MCF 10A (cell line): ENCODE data around the gene MN1. TPM values are rescaled to one million over a fixed set of nuclear protein-coding genes. Genes with fewer than 3 reads are reported as not detected.
"Not testable (repeated sequence)": the region's sequence is repeated elsewhere in the genome, so short reads cannot be mapped to it uniquely, and the experiment has no call there.

Experiments used
- BruUV-seq: library from RNA; stranded (reverse); fragments of 400-500 nt; replicated peaks from 2 replicates; lab custom pipeline; 2021; lab: Mats Ljungman, UMichigan
- CTCF ChIA-PET: fragments of 300-600 bp; sonication (Branson Sonifier 250); formaldehyde crosslinking; extraction: SDS; loops from one replicate; lab custom pipeline; 2021; ENCODE audit warnings: antibody characterized with exemption, inconsistent platforms; lab: Yijun Ruan, JAX
- POLR2A ChIA-PET: fragments of 300-600, 350-650 bp; sonication (Branson Sonifier 250); formaldehyde crosslinking; extraction: SDS; loops from one replicate; lab custom pipeline; 2020; ENCODE audit warnings: antibody characterized with exemption, inconsistent platforms; lab: Yijun Ruan, JAX
- DNase-seq: peaks from one replicate; pipeline ENCODE4 v3.0.0-alpha.2; 2018; ENCODE audit not compliant: unreplicated experiment
- H3K27ac Mint-ChIP-seq: one replicate; pipeline ENCODE4 v1.8.0; 2022; ENCODE audit warnings: mild to moderate bottlenecking, low read depth, mixed read lengths; ENCODE audit not compliant: unreplicated experiment
- H3K27me3 Mint-ChIP-seq: one replicate; pipeline ENCODE4 v1.8.0; 2022; ENCODE audit warnings: mixed read lengths; ENCODE audit not compliant: insufficient read depth, unreplicated experiment
- H3K36me3 Mint-ChIP-seq: one replicate; pipeline ENCODE4 v1.8.0; 2022; ENCODE audit warnings: mild to moderate bottlenecking, moderate library complexity, mixed read lengths; ENCODE audit not compliant: insufficient read depth, unreplicated experiment
- H3K4me1 Mint-ChIP-seq: one replicate; pipeline ENCODE4 v1.8.0; 2022; ENCODE audit warnings: mixed read lengths; ENCODE audit not compliant: insufficient read depth, unreplicated experiment
- H3K4me3 Mint-ChIP-seq: one replicate; pipeline ENCODE4 v1.8.0; 2022; ENCODE audit warnings: mild to moderate bottlenecking, moderate library complexity, mixed read lengths; ENCODE audit not compliant: unreplicated experiment
- H3K9me3 Mint-ChIP-seq: one replicate; pipeline ENCODE4 v1.8.0; 2022; ENCODE audit warnings: mixed read lengths; ENCODE audit not compliant: unreplicated experiment
- CTCF ChIP-seq: fragments of 200-600 bp; IDR thresholded peaks from one replicate; pipeline ENCODE4 v1.8.0; 2022; ENCODE audit warnings: antibody characterized with exemption, mild to moderate bottlenecking; ENCODE audit not compliant: unreplicated experiment
- intact Hi-C: fragments of 100-400 bp; cut with micrococcal nuclease; formaldehyde crosslinking; loops from 2 replicates; pipeline ENCODE4 v1.14.1; 2022
- total RNA-seq: library from RNA; stranded (reverse); gene quantifications from 2 replicates; pipeline ENCODE4 v1.2.3, GENCODE V29; 2022

The MN1 gene
- total RNA-seq, 1 experiment from 2014 or later, result 3.9 TPM

GRCh38 chr22:27745809-27746208 is 55.7 kb downstream of the MN1 start:
- Mint-ChIP-seq H3K36me3 (peaks cover 13% of the 10 kb centered on the region), H3K9me3 (no peaks in the 10 kb centered on the region), H3K27ac (peak overlapping the region; percentile 66), H3K4me3 (no peak overlapping the region), H3K4me1 (peaks cover 42% of the 10 kb centered on the region), H3K27me3 (no peaks in the 10 kb centered on the region)
- no peak for DNase-seq
- ChIA-PET POLR2A (no interaction called here), CTCF (interaction anchor here (0.5 kb wide), 1 partner anchor 57 kb away, joined by 3 read pairs; no protein-coding TSS in a partner anchor)
- intact Hi-C loops, result no loop called here
- TF ChIP-seq CTCF, result no peak
- no TSS peak for BruUV-seq

- H3K27me3 Mint-ChIP-seq, result no peaks in the 10 kb centered on the region
- intact Hi-C loops, result no loop called here
- BruUV-seq, result no TSS peak
- H3K36me3 Mint-ChIP-seq, result peaks cover 13% of the 10 kb centered on the region
- H3K4me3 Mint-ChIP-seq, result no peak overlapping the region
- POLR2A ChIA-PET, result no interaction called here
- no peaks in the 10 kb centered on the region for H3K9me3 Mint-ChIP-seq
- TF ChIP-seq CTCF, result no peak
- H3K27ac Mint-ChIP-seq, result no peak overlapping the region
- CTCF ChIA-PET, result no interaction called here
- H3K4me1 Mint-ChIP-seq, result peaks cover 35% of the 10 kb centered on the region
- no peak for DNase-seq
These were observed 56.4 kb downstream of the MN1 start for GRCh38 chr22:27745154-27745553.

- CTCF ChIA-PET, DNase-seq, intact Hi-C loops, H3K36me3 Mint-ChIP-seq, POLR2A ChIA-PET, H3K4me3 Mint-ChIP-seq, H3K27me3 Mint-ChIP-seq, BruUV-seq, H3K9me3 Mint-ChIP-seq, H3K27ac Mint-ChIP-seq: not testable (repeated sequence)
- peaks cover 25% of the 10 kb centered on the region for H3K4me1 Mint-ChIP-seq
These were observed 57.5 kb downstream of the MN1 start for GRCh38 chr22:27744078-27744477.

- no peak overlapping the region for H3K4me3 Mint-ChIP-seq
- H3K4me1 Mint-ChIP-seq, result no peaks in the 10 kb centered on the region
- no peaks in the 10 kb centered on the region for H3K36me3 Mint-ChIP-seq
- no peak overlapping the region for H3K27ac Mint-ChIP-seq
- no peaks in the 10 kb centered on the region for H3K27me3 Mint-ChIP-seq
- intact Hi-C loops, result no loop called here
- ChIA-PET POLR2A (interaction anchor here (0.6 to 2.0 kb wide), 2 partner anchors 12 to 187 kb away, joined by 3 to 10 read pairs; no protein-coding TSS in a partner anchor), CTCF (interaction anchor here (0.6 to 1.3 kb wide), 3 partner anchors 8 to 243 kb away, joined by 3 to 5 read pairs (median 4); no protein-coding TSS in a partner anchor)
- BruUV-seq, result no TSS peak
- H3K9me3 Mint-ChIP-seq, result peaks cover 8% of the 10 kb centered on the region
- no peak for DNase-seq
- TF ChIP-seq CTCF, result no peak
These were observed 61.3 kb downstream of the MN1 start for GRCh38 chr22:27740202-27740748.
